CD4-positive, alpha-beta T cell (primary cell): Measurements from ENCODE around the gene MACROD2. TPM values are rescaled to one million over a fixed set of nuclear protein-coding genes. Genes with fewer than 3 reads are reported as not detected.

Experiments
- ATAC-seq: fragments of 200-7000 bp; cut with Tn5 transposase; one replicate; pipeline ENCODE4 v1.10.0; 2022; ENCODE audit warnings: mild to moderate bottlenecking; ENCODE audit not compliant: poor library complexity
- CTCF ChIA-PET: fragments of 350-600 bp; sonication (Branson Sonifier 250); formaldehyde crosslinking; loops from one replicate; lab custom pipeline; 2021; ENCODE audit warnings: antibody characterized with exemption, inconsistent platforms; lab: Charles Lee
- POLR2A ChIA-PET: fragments of 350-600 bp; sonication (Branson Sonifier 250); formaldehyde crosslinking; loops from one replicate; lab custom pipeline; 2021; ENCODE audit warnings: antibody characterized with exemption, inconsistent platforms; lab: Charles Lee
- DNase-seq, 14 experiments: peaks; one replicate each; pipeline ENCODE4 v3.0.0-alpha.2; 2013 to 2020; ENCODE audit warnings: mixed read lengths in 2 of 14
- H3K27ac ChIP-seq, 2 donors: one replicate each; pipeline versions ENCODE4 v1.5.1 to v1.7.0; 2013; ENCODE audit warnings: low read length in 2 of 2, low read depth in 1 of 2, mild to moderate bottlenecking in 1 of 2
- H3K27me3 ChIP-seq, 2 experiments: 1 replicate in 1 of 2; 2 replicates in 1 of 2; pipeline versions ENCODE4 v1.6.1 to v1.7.0; 2013; ENCODE audit warnings: low read length in 2 of 2, control low read depth in 1 of 2, mild to moderate bottlenecking in 1 of 2, moderate library complexity in 1 of 2; ENCODE audit not compliant: insufficient read depth in 2 of 2, control insufficient read depth in 1 of 2
- H3K36me3 ChIP-seq: one replicate; pipeline ENCODE4 v1.6.1; 2013; ENCODE audit warnings: low read length, control low read depth; ENCODE audit not compliant: insufficient read depth
- H3K4me1 ChIP-seq: one replicate; pipeline ENCODE4 v1.6.1; 2013; ENCODE audit warnings: low read length, control low read depth; ENCODE audit not compliant: insufficient read depth
- H3K4me3 ChIP-seq: one replicate; pipeline ENCODE4 v1.5.1; 2013; ENCODE audit warnings: mild to moderate bottlenecking, low read length, moderate library complexity
- H3K9me3 ChIP-seq, 2 experiments: 1 replicate in 1 of 2; 2 replicates in 1 of 2; pipeline versions ENCODE4 v1.6.1 to v1.7.0; 2013; ENCODE audit warnings: low read length in 2 of 2, mild to moderate bottlenecking in 2 of 2, control low read depth in 1 of 2, moderate library complexity in 1 of 2; ENCODE audit not compliant: control insufficient read depth in 1 of 2, insufficient read depth in 1 of 2
- H3K27ac Mint-ChIP-seq: one replicate; pipeline ENCODE4 v1.8.0; 2020; ENCODE audit warnings: mixed read lengths
- H3K27me3 Mint-ChIP-seq: one replicate; pipeline ENCODE4 v1.8.0; 2021; ENCODE audit warnings: mixed read lengths
- H3K36me3 Mint-ChIP-seq: one replicate; pipeline ENCODE4 v1.8.0; 2021; ENCODE audit warnings: low read depth, mixed read lengths
- H3K4me1 Mint-ChIP-seq: one replicate; pipeline ENCODE4 v1.8.0; 2021; ENCODE audit warnings: low read depth, mixed read lengths
- H3K4me3 Mint-ChIP-seq: one replicate; pipeline ENCODE4 v1.8.0; 2020; ENCODE audit warnings: mild to moderate bottlenecking, mixed read lengths
- H3K9me3 Mint-ChIP-seq: one replicate; pipeline ENCODE4 v1.8.0; 2020; ENCODE audit warnings: mixed read lengths
- intact Hi-C, 2 experiments: fragments of 100-400 bp; cut with DNase I in 1 of 2; cut with micrococcal nuclease in 1 of 2; formaldehyde crosslinking; loops; one replicate each; pipeline versions ENCODE4 v1.15.1 to v1.9.0; 2023 to 2025; cut with DNase I, micrococcal nuclease
- total RNA-seq, 174 experiments: library from RNA in 2 of 174; stranded (reverse) in 2 of 174; gene quantifications; one replicate each; pipeline ENCODE4 v1.2.3 and lab custom pipeline; 2021 to 2026
- TF ChIP-seq, protein P1 (sequence below): fragments of 200-600 bp; IDR thresholded peaks from one replicate; pipeline ENCODE4 v1.8.0; 2022; ENCODE audit warnings: antibody characterized with exemption, mild to moderate bottlenecking

MACROD2 gene
- total RNA-seq, 2 experiments from 2014 or later: not detected

DNA sequence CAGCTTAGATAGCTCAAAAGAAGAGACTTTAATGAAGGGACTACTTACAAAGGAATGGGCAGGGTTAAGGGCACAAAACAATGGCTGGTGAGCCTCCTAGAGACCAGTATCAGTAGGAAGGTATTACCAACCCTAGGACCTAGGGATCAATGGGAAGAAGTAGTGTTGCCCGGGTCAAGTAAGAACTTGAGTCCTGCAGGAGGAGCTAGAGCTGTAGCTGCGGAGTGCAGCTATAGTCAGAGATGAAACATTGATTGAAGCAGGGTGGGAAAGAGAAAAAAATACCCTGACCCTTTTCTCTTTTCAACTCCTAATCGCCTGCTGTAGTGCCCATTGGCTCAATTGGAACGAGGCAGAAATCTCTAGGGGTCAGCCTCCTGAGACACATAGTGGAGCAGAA lies 198.1 kb downstream of the MACROD2 start:
- Histone ChIP-seq H3K4me1 (no peaks in the 10 kb centered on the region), H3K4me3 (no peak overlapping the region), H3K27me3 (no peaks in the 10 kb centered on the region), H3K36me3 (no peaks in the 10 kb centered on the region), H3K9me3 (peaks cover 0 to 12% of the 10 kb centered on the region in 2 experiments), H3K27ac (no peak overlapping the region)
- POLR2A ChIA-PET: no interaction called here
- Mint-ChIP-seq H3K4me3 (no peak overlapping the region), H3K27ac (no peak overlapping the region), H3K36me3 (no peaks in the 10 kb centered on the region), H3K9me3 (peaks cover 3% of the 10 kb centered on the region), H3K4me1 (no peaks in the 10 kb centered on the region), H3K27me3 (no peaks in the 10 kb centered on the region)
- CTCF ChIA-PET: no interaction called here
- TF ChIP-seq, protein P1, sequence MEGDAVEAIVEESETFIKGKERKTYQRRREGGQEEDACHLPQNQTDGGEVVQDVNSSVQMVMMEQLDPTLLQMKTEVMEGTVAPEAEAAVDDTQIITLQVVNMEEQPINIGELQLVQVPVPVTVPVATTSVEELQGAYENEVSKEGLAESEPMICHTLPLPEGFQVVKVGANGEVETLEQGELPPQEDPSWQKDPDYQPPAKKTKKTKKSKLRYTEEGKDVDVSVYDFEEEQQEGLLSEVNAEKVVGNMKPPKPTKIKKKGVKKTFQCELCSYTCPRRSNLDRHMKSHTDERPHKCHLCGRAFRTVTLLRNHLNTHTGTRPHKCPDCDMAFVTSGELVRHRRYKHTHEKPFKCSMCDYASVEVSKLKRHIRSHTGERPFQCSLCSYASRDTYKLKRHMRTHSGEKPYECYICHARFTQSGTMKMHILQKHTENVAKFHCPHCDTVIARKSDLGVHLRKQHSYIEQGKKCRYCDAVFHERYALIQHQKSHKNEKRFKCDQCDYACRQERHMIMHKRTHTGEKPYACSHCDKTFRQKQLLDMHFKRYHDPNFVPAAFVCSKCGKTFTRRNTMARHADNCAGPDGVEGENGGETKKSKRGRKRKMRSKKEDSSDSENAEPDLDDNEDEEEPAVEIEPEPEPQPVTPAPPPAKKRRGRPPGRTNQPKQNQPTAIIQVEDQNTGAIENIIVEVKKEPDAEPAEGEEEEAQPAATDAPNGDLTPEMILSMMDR: no peak
- no peak for ATAC-seq
- intact Hi-C loops: no loop called here
- DNase-seq: no peak

DNA sequence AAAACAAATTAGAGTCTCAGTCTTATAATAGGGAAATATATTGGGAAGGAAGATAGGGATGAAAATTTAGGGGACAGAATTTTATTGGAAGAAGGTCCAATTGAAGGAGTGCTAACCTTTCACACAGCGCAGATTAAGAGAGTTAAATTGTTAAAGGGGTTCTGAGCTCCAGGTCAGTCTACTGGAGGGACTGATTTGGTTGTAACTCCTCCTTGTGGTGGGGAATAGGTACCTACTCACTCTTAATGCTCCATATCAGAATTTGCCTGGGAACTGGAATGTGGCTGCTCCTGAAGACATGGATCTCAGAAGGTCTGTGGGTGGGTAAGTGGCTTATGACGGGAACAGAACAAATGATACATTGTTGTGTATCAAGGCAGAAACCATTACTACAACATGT lies 198.6 kb downstream of the MACROD2 start:
- Histone ChIP-seq H3K27ac (no peak overlapping the region), H3K9me3 (peaks cover 0 to 12% of the 10 kb centered on the region in 2 experiments), H3K4me1 (no peaks in the 10 kb centered on the region), H3K36me3 (no peaks in the 10 kb centered on the region), H3K27me3 (no peaks in the 10 kb centered on the region), H3K4me3 (no peak overlapping the region)
- H3K27me3 Mint-ChIP-seq: no peaks in the 10 kb centered on the region
- intact Hi-C loops: no loop called here
- no peaks in the 10 kb centered on the region for H3K36me3 Mint-ChIP-seq
- no peaks in the 10 kb centered on the region for H3K4me1 Mint-ChIP-seq
- ATAC-seq: no peak
- H3K27ac Mint-ChIP-seq: no peak overlapping the region
- ChIA-PET CTCF (no interaction called here), POLR2A (no interaction called here)
- DNase-seq: no peak
- H3K4me3 Mint-ChIP-seq: no peak overlapping the region
- H3K9me3 Mint-ChIP-seq: peaks cover 4% of the 10 kb centered on the region
- TF ChIP-seq, protein P1: no peak

GRCh38 chr20:14197097-14197496 lies 201.8 kb downstream of the MACROD2 start:
- intact Hi-C loops: no loop called here
- Histone ChIP-seq H3K27me3 (no peaks in the 10 kb centered on the region), H3K36me3 (no peaks in the 10 kb centered on the region), H3K27ac (no peak overlapping the region), H3K4me3 (no peak overlapping the region), H3K4me1 (no peaks in the 10 kb centered on the region), H3K9me3 (peaks cover 0 to 9% of the 10 kb centered on the region in 2 experiments)
- Mint-ChIP-seq H3K4me1 (no peaks in the 10 kb centered on the region), H3K9me3 (peaks cover 5% of the 10 kb centered on the region), H3K27ac (no peak overlapping the region), H3K36me3 (no peaks in the 10 kb centered on the region), H3K27me3 (no peaks in the 10 kb centered on the region), H3K4me3 (no peak overlapping the region)
- TF ChIP-seq, protein P1: no peak
- CTCF ChIA-PET: no interaction called here
- POLR2A ChIA-PET: no interaction called here
- DNase-seq (no peak), ATAC-seq (no peak)
